ENCODE data around the gene SETDB1.
A peak's percentile ranks its signal among the peaks of the same experiment; 100 is the strongest.

The SETDB1 gene

DNA sequence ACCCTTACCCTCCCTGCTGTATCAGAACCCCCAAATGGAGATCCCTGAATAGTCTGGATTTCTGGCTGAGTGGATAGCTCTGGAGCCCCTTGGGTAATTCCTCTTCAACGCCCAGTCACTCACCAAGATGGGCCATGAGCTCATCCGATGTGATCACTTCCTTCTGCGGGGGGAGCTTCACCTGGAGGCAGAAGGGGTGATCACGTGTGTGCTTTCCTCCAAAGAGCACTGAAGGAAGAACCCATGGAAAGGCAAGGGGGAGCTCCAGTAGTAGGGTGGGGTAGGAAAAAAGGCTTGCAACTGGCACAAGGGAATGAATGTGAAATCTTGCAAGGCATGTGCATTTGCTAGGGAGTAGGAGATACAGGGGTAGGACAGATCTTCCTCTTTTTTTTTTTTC, 75.4 kb downstream of the SETDB1 start:
- DNase-seq = no peak

DNA sequence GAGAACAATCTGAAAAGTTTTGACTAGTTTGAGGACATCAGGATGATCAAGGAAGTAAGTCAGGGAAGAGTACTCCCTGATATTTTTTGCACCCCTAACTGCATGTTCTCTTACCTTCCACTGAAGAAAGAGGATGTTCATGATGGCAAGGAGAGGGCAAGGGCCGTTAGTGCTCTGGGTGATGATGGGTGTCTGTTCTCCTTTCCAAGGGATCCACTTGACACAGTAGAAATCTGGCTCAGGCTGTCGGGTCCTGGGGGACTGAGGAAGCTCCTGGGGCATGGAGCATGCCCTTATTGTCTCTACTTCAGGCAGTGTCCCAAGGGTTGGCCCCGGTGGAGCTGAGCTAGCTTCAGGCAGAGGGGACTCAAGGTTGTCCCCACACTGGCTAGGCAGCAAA, 75.9 kb downstream of the SETDB1 start:
- no peak for DNase-seq

DNA sequence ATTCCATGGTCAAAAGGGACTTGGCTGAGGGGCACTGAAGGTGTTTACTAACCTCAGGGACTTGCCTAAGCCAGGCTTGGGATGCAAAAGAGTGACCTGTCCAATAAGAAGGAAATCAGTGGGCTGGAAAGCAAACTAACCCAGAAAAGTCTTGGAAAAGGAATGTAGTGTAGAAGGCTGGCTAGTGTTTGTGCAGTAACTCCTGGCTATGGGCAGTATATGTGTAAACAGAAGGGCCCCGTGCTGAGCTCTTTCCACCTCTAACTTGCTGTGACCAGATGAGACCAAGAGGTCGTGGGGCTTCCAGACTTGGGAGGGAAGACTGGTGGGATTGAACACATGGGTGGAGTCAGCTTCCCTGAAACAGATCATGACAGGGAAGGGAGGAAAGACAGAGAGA, 76.4 kb downstream of the SETDB1 start:
- no peak for DNase-seq

DNA sequence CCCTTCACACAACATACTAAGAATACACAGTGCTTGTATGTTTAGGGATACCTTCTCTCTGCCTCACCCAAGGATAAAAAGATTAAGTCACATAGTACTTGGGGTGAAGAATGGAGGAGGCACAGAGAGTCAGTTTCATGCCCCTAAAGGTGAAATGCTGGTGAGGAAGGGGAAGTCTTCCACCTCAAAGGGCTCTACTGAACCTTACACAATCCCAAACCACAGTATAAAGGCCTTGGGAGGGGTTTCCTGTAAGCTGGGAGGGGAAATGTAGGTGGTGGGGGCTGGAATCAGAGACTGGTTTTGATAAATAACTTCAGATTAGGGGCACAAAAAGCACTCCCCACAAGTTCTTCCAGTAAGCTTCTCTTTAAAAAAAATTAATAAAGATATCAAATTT, 77.0 kb downstream of the SETDB1 start:
- DNase-seq = no peak

DNA sequence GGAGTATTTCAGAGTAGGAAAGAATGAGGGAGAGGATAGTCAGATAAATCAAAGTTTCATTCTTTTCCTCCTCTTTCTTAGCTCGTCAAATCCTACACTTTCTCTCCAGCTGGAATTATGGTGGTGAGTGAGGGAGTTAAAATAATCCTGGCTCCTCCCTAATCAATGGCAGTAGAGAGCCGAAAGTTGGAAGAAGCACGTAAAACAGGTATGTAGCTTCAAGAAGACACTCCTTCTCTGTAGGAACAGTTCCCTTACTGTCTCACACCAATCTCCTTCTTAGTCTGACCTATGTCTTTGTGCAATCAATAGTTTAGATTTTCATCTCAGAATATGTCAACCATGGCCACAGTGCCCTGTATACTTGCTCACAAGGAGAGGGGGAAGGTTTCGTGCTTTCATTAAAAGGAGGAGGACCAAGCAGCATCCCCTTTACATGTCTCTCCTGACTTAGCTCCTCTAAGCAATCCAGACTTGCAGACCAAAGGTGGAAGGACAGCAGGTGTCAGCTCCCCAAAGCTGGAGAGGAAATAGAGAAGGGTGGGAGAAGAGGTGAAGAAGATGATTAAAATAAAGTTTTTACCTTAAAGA, 79.7 kb downstream of the SETDB1 start:
- DNase-seq = peak in 1 of 58 donors; percentile 35

DNA sequence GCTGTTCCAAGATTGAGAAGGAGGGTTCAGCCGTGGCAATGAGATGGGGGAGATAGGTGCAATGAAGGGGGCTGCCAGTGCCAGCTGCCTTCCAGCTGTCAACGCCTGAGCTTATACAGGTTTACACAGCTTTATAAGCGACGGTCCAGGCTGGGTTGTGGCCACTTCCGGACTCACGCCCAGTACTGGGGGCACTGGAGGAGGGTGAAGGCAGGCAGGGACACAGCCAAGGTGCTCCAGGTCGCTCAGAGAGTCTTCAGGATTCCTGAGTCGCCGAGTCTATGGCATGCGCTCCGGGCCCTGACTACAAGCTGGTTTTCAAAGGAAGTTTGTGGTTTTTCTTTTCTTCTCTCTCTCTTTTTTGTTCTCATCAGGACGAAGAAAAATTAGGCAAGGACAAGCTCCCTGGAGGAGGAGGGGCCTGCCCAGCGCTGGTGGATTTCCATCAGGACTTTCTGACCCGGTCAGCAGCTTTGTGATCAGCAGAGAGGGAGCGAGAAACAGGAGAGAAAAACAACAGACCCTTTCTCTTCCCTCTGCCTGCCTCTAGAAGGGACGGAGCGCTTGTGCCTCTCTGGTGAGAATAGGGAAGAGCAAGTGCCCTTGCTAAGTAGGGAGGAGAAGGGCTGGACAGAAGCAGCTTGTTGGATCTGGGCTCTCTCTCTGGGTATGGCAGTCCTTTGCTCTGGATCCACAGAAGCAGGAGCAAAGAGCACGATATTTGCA, 80.3 kb downstream of the SETDB1 start, which contains the start of gene MINDY1:
TSS of gene MINDY1 (minus strand) at position 576 of the 726 bp plus-strand sequence. CDS start 4,285 bp downstream, outside the sequence.
- DNase-seq = peak in 53 of 58 donors; percentile 19 to 91 (median 71)

DNA sequence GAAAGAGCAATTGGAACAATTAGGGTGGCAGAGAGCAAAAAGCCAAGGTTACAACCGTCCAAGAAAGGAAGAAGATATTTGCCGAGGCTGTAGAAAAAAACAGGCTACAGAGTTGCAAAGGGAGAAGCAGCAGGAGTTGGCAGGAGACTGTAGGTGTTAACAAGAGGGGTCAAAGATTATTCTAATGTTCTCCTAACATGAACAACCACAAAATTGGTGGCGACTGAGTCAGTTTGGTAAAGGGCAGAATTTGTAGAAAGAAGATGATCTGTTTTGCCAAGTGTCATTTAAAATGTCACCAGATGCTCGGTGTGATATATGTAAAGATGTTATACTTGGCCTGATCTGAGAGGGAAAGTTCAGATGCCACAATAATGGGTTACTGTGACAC, 81.7 kb downstream of the SETDB1 start:
- DNase-seq = no peak

DNA sequence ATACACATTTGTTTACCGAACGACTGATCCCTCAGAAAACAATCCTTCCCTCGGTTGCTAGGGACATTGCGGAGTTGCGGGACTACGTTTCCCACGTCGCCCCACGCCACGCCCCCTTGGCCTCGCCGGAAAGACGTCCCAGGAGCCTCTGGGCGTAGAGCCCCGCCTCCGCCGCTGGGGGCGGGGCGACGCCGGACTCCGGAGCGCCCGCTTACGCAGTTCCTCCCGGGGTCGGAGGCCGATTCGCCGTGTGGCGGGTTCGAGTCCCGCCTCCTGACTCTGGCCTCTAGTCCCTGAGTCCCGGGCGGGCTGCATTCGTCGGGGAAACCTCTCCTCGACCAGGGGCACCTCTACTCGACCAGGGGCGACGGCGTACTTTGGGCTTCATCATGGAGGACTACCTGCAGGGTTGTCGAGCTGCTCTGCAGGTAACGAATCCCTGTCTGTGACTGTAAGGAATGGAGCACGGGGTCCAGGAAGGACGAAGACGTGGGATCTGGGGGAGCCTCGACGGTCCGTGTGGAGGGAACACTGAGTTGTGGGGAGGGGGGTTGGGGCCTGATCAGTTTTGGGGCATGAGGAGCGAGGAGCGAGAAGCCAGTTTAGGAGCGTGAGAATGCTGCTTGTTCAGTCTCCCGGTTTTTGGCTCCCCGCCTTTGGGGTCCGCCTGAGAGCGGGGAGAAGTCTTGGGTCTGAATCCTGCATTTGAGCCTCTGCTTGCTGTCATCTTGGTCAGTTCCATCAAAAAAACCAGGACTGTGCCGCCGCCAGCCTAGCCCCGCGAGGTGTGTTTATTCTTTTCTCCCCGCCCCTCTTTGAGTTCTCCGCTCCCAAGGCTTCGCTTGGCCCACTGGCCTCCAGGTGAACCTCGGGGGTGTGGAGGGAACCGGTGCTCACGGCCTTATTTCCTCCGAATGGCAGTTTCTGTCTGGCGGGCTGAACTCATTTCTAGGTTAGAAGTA, 82.4 kb downstream of the SETDB1 start, which contains the start of gene PRUNE1:
TSS of gene PRUNE1 (plus strand) at position 206 of the 962 bp plus-strand sequence. CDS start at position 390, 184 bp downstream.
- DNase-seq = peak; percentile 33 to 96 (median 91)

DNA sequence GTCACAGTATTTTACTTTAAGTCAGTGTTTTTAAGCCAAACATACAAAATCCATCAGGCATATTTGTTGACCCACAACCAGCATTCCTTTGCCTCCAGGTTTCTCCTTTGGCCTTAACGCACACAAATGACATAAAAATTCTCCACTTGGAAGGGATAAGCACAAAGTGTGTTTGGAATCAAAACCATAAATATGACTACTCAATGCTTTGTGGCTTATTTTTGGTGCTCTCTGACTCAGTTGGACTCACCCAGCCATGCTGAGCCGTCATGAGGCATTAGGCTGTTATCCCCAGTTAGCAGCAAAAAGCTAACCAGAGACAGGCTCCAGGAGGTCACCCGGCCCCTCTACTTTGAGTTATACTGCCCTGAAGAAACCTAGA, 83.0 kb downstream of the SETDB1 start:
- DNase-seq = no peak

DNA sequence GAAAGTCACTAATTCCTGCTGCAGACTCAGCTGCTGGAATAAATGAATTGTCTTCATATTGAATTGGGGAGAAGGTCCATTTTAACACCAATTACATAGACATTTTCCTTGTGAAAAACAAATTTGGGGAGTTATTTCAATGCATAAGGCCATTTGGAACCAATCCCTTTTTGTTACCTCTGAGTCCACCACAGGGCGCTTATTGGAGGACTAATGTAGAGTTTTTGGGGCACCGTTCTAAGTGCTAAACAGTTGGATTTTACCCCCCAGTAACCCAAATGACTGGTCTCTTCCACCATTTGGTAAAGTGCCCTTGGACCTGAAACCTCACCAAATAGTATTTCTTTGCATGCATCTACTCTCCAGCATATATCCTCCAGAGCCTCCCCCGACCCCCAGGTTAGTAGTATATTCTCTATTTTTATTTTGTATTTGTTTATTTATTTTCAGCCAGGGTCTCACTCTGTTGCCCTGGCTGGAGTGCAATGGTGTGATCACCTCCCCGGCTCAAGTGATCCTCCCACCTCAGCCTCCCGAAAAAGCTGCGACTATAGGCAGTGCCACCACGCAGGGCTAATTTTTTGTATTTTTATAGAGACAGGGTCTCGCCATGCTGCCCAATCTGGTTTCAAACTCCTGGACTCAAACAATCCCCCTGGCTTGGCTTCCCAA, 83.6 kb downstream of the SETDB1 start:
- DNase-seq = no peak

DNA sequence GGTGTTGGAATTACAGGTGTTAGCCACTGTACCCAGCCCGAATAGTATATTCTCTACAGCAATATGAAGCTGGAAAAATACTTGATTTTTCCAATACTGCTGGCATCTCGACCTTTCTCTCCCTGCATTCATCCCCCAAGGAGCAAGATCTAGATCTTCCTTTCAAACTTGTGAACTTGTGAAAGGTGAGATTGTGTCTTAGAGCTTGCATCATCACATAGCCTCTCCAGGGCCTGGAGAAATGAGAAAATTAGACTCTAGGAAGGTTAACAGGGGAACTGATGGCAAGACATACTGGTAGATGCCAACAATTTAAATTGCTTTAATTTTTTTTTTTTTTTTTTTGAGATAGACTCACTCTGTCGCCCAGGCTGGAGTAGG, 84.2 kb downstream of the SETDB1 start:
- no peak for DNase-seq

DNA sequence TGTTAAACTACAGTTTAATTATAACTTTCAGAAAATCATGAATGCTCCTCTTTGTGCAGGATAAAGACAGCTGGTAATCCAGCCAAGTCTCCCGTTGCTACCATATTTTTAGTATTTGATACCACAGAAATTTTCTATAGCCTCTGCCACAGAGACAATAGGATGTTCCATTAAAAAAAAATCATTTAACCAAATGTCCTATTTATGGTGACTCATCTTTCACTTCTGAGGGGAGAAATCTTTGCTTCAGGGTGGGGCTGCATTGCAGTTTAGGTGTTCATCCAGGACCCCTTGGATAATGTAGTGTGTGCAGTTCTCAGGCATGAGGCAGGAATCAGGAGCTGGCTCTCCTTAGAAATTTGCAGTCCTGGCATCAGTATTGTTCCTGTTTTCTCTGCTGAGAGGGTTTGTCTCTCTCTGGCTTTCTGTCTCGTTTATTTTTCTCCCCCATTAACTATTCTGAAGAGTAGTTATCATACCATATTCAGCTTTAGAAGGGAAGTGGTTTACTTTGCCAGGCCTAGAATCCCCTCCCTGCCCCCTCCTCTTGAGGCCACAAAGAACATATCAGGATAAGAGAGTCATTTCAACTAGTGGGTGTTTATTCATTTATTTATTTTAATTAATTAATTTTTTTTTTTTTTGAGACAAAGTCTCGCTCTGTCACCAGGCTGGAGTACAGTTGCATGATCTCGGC, 85.1 kb downstream of the SETDB1 start:
- DNase-seq = no peak

DNA sequence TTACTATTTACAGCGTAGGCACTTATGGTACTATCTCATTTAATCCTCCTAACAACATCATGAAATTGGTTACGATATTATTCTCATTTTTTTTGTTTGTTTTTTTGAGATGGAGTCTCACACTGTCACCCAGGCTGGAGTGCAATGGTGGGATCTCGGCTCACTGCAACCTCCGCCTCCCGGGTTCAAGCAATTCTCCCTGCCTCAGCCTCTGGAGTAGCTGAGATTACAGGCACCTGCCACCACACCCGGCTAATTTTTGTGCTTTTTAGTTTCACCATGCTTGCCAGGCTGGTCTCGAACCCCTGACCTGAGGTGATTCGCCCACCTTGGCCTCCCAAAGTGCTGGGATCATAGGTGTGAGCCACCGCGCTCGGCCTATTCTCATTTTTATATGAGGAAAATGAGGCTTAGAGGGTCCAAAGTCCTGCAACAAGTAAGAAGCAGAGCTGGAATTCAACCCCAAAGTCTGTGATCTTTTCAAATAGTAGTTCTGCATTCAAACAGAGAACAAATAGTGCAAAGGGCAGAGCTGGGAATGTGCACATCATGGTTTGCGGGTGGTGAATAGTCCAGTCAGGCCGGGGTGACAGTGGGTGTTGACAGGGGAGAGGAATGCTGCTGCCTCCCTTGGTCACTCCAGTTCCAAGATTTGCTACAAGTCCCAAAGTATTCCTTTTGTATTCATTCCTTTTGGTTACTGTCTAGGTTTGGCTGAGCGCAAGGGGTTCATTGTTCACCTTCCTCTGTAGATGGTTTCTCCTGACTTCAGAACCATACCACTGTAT, 86.7 kb downstream of the SETDB1 start:
- DNase-seq = no peak

DNA sequence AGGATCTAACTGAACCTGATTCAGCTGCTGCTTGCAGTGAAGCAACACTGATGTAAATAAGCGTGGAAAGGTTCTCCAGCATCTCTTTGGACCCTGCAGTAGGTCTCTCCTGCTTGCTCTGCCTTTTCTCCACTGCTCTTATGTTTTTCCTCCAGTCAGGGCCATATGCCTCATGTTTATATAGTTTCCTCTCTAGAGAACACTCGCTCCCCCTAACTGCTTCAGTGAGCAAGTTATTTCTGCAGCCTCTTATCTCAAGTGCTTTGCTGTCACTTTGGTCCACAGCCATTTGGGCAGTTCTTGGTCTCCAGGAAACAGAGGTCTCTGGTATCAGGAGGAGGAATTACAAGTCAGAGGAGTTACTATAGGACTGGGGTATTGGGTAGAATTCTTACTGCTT, 87.4 kb downstream of the SETDB1 start:
- no peak for DNase-seq

Measured in anterior cingulate cortex (tissue), 58 donors.